Measurements from ENCODE around the gene GJD2. TPM values are rescaled to one million over a fixed set of nuclear protein-coding genes. Genes with fewer than 3 reads are reported as not detected.

Gene GJD2
- polyA plus RNA-seq, 1 donor, result 0.09 TPM

- Histone ChIP-seq H3K9me3 (ENCODE audit: control insufficient read depth, low read depth, low read length) (peaks cover 2% of the 10 kb centered on the region), H3K36me3 (ENCODE audit: control insufficient read depth, insufficient read depth, low read length) (no peaks in the 10 kb centered on the region), H3K27ac (ENCODE audit: low read length) (no peak overlapping the region), H3K4me3 (ENCODE audit: low read length) (no peak overlapping the region), H3K27me3 (ENCODE audit: control insufficient read depth, insufficient read depth, low read length) (peaks cover 46% of the 10 kb centered on the region), H3K4me1 (ENCODE audit: control insufficient read depth, insufficient read depth, low read length) (no peaks in the 10 kb centered on the region)
- WGBS (ENCODE audit: insufficient coverage, low lambda C conversion rate), result no CpG with 5 or more reads among the region's 27 CpGs
- no peak for DNase-seq
Measured at GRCh38 chr15:34754171-34754601, 612 bp downstream of the GJD2 start.

DNA sequence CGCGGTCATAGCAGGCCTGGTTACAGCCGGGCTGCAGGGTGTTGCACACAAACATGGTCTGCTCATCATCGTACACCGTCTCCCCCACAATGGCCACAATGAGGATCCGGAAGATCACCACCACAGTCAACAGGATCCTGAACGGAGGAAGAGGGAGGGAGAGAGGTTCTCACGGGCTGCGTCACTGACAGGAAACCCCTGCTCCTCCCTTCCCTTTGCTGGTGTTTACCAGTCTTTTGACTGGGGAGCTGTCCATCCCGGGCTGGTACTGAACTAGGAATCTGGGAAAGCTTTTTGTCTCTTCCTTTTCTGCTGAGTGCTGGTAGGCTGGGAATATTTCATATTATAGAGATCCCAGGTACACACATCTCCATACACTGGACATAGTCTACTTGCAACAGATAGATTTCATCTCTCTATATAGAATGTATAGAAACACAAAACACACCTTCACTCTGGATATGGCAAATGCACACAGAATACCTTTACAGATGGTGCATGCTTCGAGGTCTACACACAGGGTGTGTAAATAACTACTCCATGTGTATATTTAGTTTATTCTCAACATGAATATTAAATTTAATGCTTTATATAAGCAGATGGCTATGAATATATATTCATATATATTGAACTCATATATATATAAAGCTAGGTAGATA is 1.4 kb downstream of the GJD2 start:
- Histone ChIP-seq H3K9me3 (ENCODE audit: control insufficient read depth, low read depth, low read length) (peaks cover 2% of the 10 kb centered on the region), H3K36me3 (ENCODE audit: control insufficient read depth, insufficient read depth, low read length) (no peaks in the 10 kb centered on the region), H3K27ac (ENCODE audit: low read length) (no peak overlapping the region), H3K4me1 (ENCODE audit: control insufficient read depth, insufficient read depth, low read length) (no peaks in the 10 kb centered on the region), H3K27me3 (ENCODE audit: control insufficient read depth, insufficient read depth, low read length) (peaks cover 44% of the 10 kb centered on the region), H3K4me3 (ENCODE audit: low read length) (no peak overlapping the region)
- WGBS (ENCODE audit: insufficient coverage, low lambda C conversion rate), result 100% methylated on average over 1 of the region's 11 CpGs
- DNase-seq, result peak in 1 of 2 donors; percentile 22

- Histone ChIP-seq H3K36me3 (ENCODE audit: control insufficient read depth, insufficient read depth, low read length) (no peaks in the 10 kb centered on the region), H3K27me3 (ENCODE audit: control insufficient read depth, insufficient read depth, low read length) (peaks cover 22% of the 10 kb centered on the region), H3K4me1 (ENCODE audit: control insufficient read depth, insufficient read depth, low read length) (no peaks in the 10 kb centered on the region), H3K4me3 (ENCODE audit: low read length) (no peak overlapping the region), H3K27ac (ENCODE audit: low read length) (no peak overlapping the region), H3K9me3 (ENCODE audit: control insufficient read depth, low read depth, low read length) (peaks cover 2% of the 10 kb centered on the region)
- WGBS (ENCODE audit: insufficient coverage, low lambda C conversion rate), result 90% methylated on average over 1 of the region's 4 CpGs
- no peak for DNase-seq
Measured at GRCh38 chr15:34749691-34750090, 5.1 kb downstream of the GJD2 start.

- H3K4me1 ChIP-seq (ENCODE audit: control insufficient read depth, insufficient read depth, low read length), result no peaks in the 10 kb centered on the region
- no peak for DNase-seq
- H3K27me3 ChIP-seq (ENCODE audit: control insufficient read depth, insufficient read depth, low read length), result peaks cover 8% of the 10 kb centered on the region
- no peaks in the 10 kb centered on the region for H3K36me3 ChIP-seq (ENCODE audit: control insufficient read depth, insufficient read depth, low read length)
- no peaks in the 10 kb centered on the region for H3K9me3 ChIP-seq (ENCODE audit: control insufficient read depth, low read depth, low read length)
- H3K27ac ChIP-seq (ENCODE audit: low read length), result no peak overlapping the region
- no peak overlapping the region for H3K4me3 ChIP-seq (ENCODE audit: low read length)
- WGBS (ENCODE audit: insufficient coverage, low lambda C conversion rate), result 100% methylated on average over 1 of the region's 2 CpGs
Measured at GRCh38 chr15:34739346-34739745, 15.5 kb downstream of the GJD2 start.

DNA sequence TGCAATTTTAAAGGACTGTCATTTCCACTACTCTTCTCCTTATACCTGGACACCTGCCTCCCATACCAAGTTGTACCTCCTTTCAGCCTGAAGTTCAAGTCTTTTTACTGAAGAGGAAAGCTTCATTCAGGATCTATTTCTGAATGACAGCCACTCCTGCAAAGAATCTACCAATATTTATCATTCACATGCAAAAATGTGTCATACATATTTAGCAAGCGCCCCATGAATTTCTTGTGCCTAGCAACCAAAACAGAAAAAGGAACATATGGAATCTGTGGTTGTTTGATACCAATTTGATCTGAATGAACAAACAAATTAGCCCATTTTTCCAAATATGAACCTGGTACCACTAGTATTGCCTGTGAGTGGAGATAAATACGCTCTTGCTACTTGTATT is 16.8 kb downstream of the GJD2 start:
- no CpG with 5 or more reads among the region's 2 CpGs for WGBS (ENCODE audit: insufficient coverage, low lambda C conversion rate)
- no peak overlapping the region for H3K4me3 ChIP-seq (ENCODE audit: low read length)
- H3K27me3 ChIP-seq (ENCODE audit: control insufficient read depth, insufficient read depth, low read length), result peaks cover 8% of the 10 kb centered on the region
- no peak for DNase-seq
- no peak overlapping the region for H3K27ac ChIP-seq (ENCODE audit: low read length)
- no peaks in the 10 kb centered on the region for H3K9me3 ChIP-seq (ENCODE audit: control insufficient read depth, low read depth, low read length)
- H3K36me3 ChIP-seq (ENCODE audit: control insufficient read depth, insufficient read depth, low read length), result no peaks in the 10 kb centered on the region
- no peaks in the 10 kb centered on the region for H3K4me1 ChIP-seq (ENCODE audit: control insufficient read depth, insufficient read depth, low read length)

DNA sequence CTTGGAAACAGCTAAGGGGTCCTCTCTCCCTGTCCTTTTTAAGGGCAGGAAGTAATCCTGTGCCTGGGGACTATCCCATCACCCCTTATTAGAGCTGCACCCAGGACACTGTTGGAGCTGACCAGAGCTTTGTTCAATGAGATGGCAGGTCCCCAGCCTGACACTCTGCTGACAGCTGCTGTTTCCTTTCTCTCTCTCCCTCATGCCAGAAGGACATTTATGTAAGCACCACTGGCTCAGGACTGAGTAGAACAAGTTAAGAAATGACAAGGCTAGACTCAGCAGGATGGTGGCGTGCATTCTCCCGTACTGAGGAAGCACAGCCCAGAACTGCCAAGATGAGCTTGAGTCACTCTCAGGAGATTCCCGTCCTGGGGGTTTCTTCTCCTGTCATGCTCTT is 17.3 kb downstream of the GJD2 start:
- Histone ChIP-seq H3K27me3 (ENCODE audit: control insufficient read depth, insufficient read depth, low read length) (peaks cover 8% of the 10 kb centered on the region), H3K4me3 (ENCODE audit: low read length) (no peak overlapping the region), H3K36me3 (ENCODE audit: control insufficient read depth, insufficient read depth, low read length) (no peaks in the 10 kb centered on the region), H3K9me3 (ENCODE audit: control insufficient read depth, low read depth, low read length) (no peaks in the 10 kb centered on the region), H3K27ac (ENCODE audit: low read length) (no peak overlapping the region), H3K4me1 (ENCODE audit: control insufficient read depth, insufficient read depth, low read length) (no peaks in the 10 kb centered on the region)
- no peak for DNase-seq
- WGBS (ENCODE audit: insufficient coverage, low lambda C conversion rate), result no CpG with 5 or more reads among the region's 3 CpGs

- DNase-seq, result no peak
- H3K27me3 ChIP-seq (ENCODE audit: control insufficient read depth, insufficient read depth, low read length), result peaks cover 8% of the 10 kb centered on the region
- H3K36me3 ChIP-seq (ENCODE audit: control insufficient read depth, insufficient read depth, low read length), result no peaks in the 10 kb centered on the region
- WGBS (ENCODE audit: insufficient coverage, low lambda C conversion rate), result 60% methylated on average over 1 of the region's 5 CpGs
- H3K4me3 ChIP-seq (ENCODE audit: low read length), result no peak overlapping the region
- no peaks in the 10 kb centered on the region for H3K9me3 ChIP-seq (ENCODE audit: control insufficient read depth, low read depth, low read length)
- H3K27ac ChIP-seq (ENCODE audit: low read length), result no peak overlapping the region
- no peaks in the 10 kb centered on the region for H3K4me1 ChIP-seq (ENCODE audit: control insufficient read depth, insufficient read depth, low read length)
Measured at GRCh38 chr15:34734303-34734702, 20.5 kb downstream of the GJD2 start.

DNA sequence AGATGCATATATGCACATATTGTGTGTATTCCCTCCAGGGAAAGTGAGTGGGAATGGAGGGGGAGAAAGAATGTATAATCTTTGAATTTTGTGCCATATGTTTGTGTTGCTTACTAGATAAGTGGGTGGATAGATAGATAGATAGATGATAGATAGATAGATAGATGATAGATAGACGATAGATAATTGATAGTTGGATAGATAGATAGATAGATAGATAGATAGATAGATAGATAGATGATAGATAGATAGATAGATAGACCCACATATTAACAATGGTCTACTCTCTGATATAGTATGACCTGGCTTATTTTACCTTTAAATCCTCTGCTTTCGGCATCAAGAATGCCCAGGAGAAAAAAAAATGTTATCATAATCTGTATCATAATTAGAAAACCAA is 21.2 kb downstream of the GJD2 start:
- no peak for DNase-seq
- no peaks in the 10 kb centered on the region for H3K36me3 ChIP-seq (ENCODE audit: control insufficient read depth, insufficient read depth, low read length)
- 81% methylated on average over 2 of the region's 2 CpGs for WGBS (ENCODE audit: insufficient coverage, low lambda C conversion rate)

DNA sequence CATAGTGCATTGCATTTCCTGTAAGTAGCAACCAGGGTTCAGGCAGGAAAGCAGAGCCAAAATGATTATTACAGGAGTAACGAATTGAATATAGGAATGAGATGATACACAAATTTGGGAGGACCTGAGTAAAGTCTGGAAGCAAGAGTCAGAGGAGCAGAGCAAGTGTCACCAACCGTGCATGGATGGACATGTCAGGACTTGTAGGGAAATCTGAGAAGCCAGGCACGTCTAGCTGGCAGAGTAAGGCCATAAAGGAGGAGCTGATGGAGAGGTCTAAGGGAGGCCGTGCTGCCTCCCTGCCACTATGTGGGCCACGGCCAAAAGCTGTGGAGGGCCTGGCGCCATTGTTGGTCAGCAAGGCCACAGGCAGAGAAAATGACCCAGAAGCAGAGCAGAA is 22.4 kb downstream of the GJD2 start:
- H3K4me1 ChIP-seq (ENCODE audit: control insufficient read depth, insufficient read depth, low read length), result no peaks in the 10 kb centered on the region
- H3K4me3 ChIP-seq (ENCODE audit: low read length), result no peak overlapping the region
- H3K36me3 ChIP-seq (ENCODE audit: control insufficient read depth, insufficient read depth, low read length), result no peaks in the 10 kb centered on the region
- DNase-seq, result no peak
- H3K27ac ChIP-seq (ENCODE audit: low read length), result no peak overlapping the region
- WGBS (ENCODE audit: insufficient coverage, low lambda C conversion rate), result 100% methylated on average over 1 of the region's 6 CpGs
- H3K9me3 ChIP-seq (ENCODE audit: control insufficient read depth, low read depth, low read length), result no peaks in the 10 kb centered on the region
- H3K27me3 ChIP-seq (ENCODE audit: control insufficient read depth, insufficient read depth, low read length), result peaks cover 5% of the 10 kb centered on the region

More for the DNA sequence above, 21.2 kb downstream of the GJD2 start:
- Histone ChIP-seq H3K9me3 (ENCODE audit: control insufficient read depth, low read depth, low read length) (no peaks in the 10 kb centered on the region), H3K4me1 (ENCODE audit: control insufficient read depth, insufficient read depth, low read length) (no peaks in the 10 kb centered on the region), H3K4me3 (ENCODE audit: low read length) (no peak overlapping the region), H3K27ac (ENCODE audit: low read length) (no peak overlapping the region), H3K27me3 (ENCODE audit: control insufficient read depth, insufficient read depth, low read length) (peaks cover 7% of the 10 kb centered on the region)

DNA sequence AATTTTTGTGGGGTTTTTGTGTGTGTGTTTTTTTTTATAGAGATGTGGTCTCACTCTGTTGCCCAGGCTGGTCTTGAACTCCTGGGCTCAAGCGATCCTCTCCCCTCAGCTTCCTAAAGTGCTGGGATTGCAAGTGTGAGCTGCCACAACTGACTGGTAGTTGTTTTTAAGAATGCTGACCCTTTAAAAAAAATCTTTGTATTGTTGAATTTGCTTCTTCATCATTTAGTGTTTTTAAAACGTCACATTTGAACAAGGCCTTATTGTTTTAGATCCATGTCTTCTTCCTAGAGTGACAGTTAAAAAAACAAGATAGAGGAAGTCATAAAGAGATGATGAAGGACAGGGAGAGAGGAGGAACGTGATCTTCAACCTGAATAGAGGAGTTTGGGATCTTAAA is 24.1 kb downstream of the GJD2 start:
- no peaks in the 10 kb centered on the region for H3K9me3 ChIP-seq (ENCODE audit: control insufficient read depth, low read depth, low read length)
- H3K36me3 ChIP-seq (ENCODE audit: control insufficient read depth, insufficient read depth, low read length), result no peaks in the 10 kb centered on the region
- H3K27me3 ChIP-seq (ENCODE audit: control insufficient read depth, insufficient read depth, low read length), result no peaks in the 10 kb centered on the region
- H3K4me1 ChIP-seq (ENCODE audit: control insufficient read depth, insufficient read depth, low read length), result no peaks in the 10 kb centered on the region
- no peak overlapping the region for H3K27ac ChIP-seq (ENCODE audit: low read length)
- WGBS (ENCODE audit: insufficient coverage, low lambda C conversion rate), result 76% methylated on average over 2 of the region's 3 CpGs
- H3K4me3 ChIP-seq (ENCODE audit: low read length), result no peak overlapping the region
- no peak for DNase-seq

DNA sequence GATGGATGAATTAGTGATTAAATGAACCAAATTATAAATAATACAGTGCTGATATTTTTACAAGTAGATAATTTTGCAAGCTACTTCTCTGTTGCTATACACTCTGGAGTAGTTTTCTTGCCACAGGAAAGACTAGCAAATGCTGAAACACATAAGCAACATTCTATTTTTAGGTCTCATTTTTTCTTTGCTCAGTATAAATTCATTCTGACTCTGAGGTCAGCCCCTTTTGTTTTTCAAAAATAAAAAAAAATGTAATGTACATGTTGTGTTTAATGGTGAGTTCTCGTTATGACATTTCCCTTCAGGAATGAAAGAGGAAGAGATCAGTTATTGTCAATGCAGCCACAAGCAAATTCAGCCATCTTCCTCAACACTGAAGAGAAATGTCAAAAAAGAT is 24.9 kb downstream of the GJD2 start:
- H3K36me3 ChIP-seq (ENCODE audit: control insufficient read depth, insufficient read depth, low read length), result no peaks in the 10 kb centered on the region
- WGBS (ENCODE audit: insufficient coverage, low lambda C conversion rate), result 71% methylated on average over 1 of the region's 1 CpG
- no peak for DNase-seq
- H3K27me3 ChIP-seq (ENCODE audit: control insufficient read depth, insufficient read depth, low read length), result no peaks in the 10 kb centered on the region
- H3K9me3 ChIP-seq (ENCODE audit: control insufficient read depth, low read depth, low read length), result no peaks in the 10 kb centered on the region
- H3K27ac ChIP-seq (ENCODE audit: low read length), result no peak overlapping the region
- H3K4me1 ChIP-seq (ENCODE audit: control insufficient read depth, insufficient read depth, low read length), result no peaks in the 10 kb centered on the region
- H3K4me3 ChIP-seq (ENCODE audit: low read length), result no peak overlapping the region

All from large intestine (tissue), 3 donors.